Liver (tissue), 9 donors: ENCODE measurements around the gene GSAP. TPM values are rescaled to one million over a fixed set of nuclear protein-coding genes. Genes with fewer than 3 reads are reported as not detected.

ENCODE experiments used
- DNase-seq: peaks from one replicate; pipeline ENCODE4 v3.0.0-alpha.2; 2017; ENCODE audit warnings: low spot score
- H3K27ac ChIP-seq, 2 donors: one replicate each; pipeline ENCODE4 v1.7.0; 2013; ENCODE audit warnings: inconsistent platforms in 2 of 2, low read length in 2 of 2, control low read depth in 1 of 2, low read depth in 1 of 2, mild to moderate bottlenecking in 1 of 2
- H3K27me3 ChIP-seq, 4 donors: one replicate each; pipeline versions ENCODE4 v1.6.1 to v1.7.0; 2013; ENCODE audit warnings: low read length in 3 of 4, inconsistent platforms in 1 of 4, mild to moderate bottlenecking in 1 of 4, moderate library complexity in 1 of 4; ENCODE audit not compliant: control insufficient read depth in 4 of 4, insufficient read depth in 4 of 4
- H3K36me3 ChIP-seq, 4 donors: one replicate each; pipeline versions ENCODE4 v1.6.1 to v1.7.0; 2013; ENCODE audit warnings: low read length in 3 of 4, mild to moderate bottlenecking in 3 of 4, low read depth in 1 of 4, moderate library complexity in 1 of 4; ENCODE audit not compliant: control insufficient read depth in 4 of 4, insufficient read depth in 3 of 4
- H3K4me1 ChIP-seq, 4 donors: one replicate each; pipeline versions ENCODE4 v1.6.1 to v1.7.0; 2013; ENCODE audit warnings: low read length in 3 of 4, mild to moderate bottlenecking in 3 of 4, moderate library complexity in 1 of 4; ENCODE audit not compliant: control insufficient read depth in 4 of 4, insufficient read depth in 4 of 4
- H3K4me3 ChIP-seq, 3 donors: one replicate each; pipeline versions ENCODE4 v1.6.1 to v1.7.0; 2013; ENCODE audit warnings: low read length in 3 of 3, control low read depth in 1 of 3, low read depth in 1 of 3, mild to moderate bottlenecking in 1 of 3
- H3K9ac ChIP-seq, 2 donors: one replicate each; pipeline ENCODE4 v1.7.0; 2013; ENCODE audit warnings: low read length in 2 of 2, mild to moderate bottlenecking in 2 of 2, moderate library complexity in 2 of 2, control low read depth in 1 of 2, low read depth in 1 of 2
- H3K9me3 ChIP-seq, 4 donors: one replicate each; pipeline versions ENCODE4 v1.6.1 to v1.7.0; 2013; ENCODE audit warnings: low read length in 3 of 4; ENCODE audit not compliant: control insufficient read depth in 4 of 4
- EGR1 ChIP-seq, 2 donors: IDR thresholded peaks; 2 replicates each; pipeline ENCODE4 v1.6.1; 2016 to 2018; ENCODE audit warnings: antibody characterized with exemption in 2 of 2, low read depth in 2 of 2
- FOXA1 ChIP-seq: IDR thresholded peaks from 2 replicates; pipeline ENCODE4 v1.6.1; 2016; ENCODE audit warnings: antibody characterized with exemption
- FOXA2 ChIP-seq: IDR thresholded peaks from 2 replicates; pipeline ENCODE4 v1.6.1; 2016; ENCODE audit warnings: antibody characterized with exemption
- GABPA ChIP-seq, 2 donors: IDR thresholded peaks in 1 of 2; conservative IDR thresholded peaks in 1 of 2; 2 replicates each; pipeline ENCODE4 v1.6.1; 2016; ENCODE audit warnings: antibody characterized with exemption in 2 of 2, mild to moderate bottlenecking in 1 of 2, moderate library complexity in 1 of 2
- HNF4A ChIP-seq, 2 donors: conservative IDR thresholded peaks; 2 replicates each; pipeline ENCODE4 v1.6.1; 2016; ENCODE audit warnings: antibody characterized with exemption in 2 of 2, mild to moderate bottlenecking in 2 of 2
- HNF4G ChIP-seq: IDR thresholded peaks from 2 replicates; pipeline ENCODE4 v1.6.1; 2016; ENCODE audit warnings: antibody characterized with exemption
- JUND ChIP-seq, 2 donors: IDR thresholded peaks; 2 replicates each; pipeline ENCODE4 v1.6.1; 2016; ENCODE audit warnings: antibody characterized with exemption in 2 of 2
- NR2F2 ChIP-seq: IDR thresholded peaks from 2 replicates; pipeline ENCODE4 v1.6.1; 2016; ENCODE audit warnings: antibody characterized with exemption
- RAD21 ChIP-seq, 2 donors: IDR thresholded peaks; 2 replicates each; pipeline ENCODE4 v1.6.1; 2016; ENCODE audit warnings: antibody characterized with exemption in 2 of 2, mild to moderate bottlenecking in 2 of 2
- RXRA ChIP-seq, 2 donors: IDR thresholded peaks; 2 replicates each; pipeline ENCODE4 v1.6.1; 2017 to 2018; ENCODE audit warnings: antibody characterized with exemption in 2 of 2, mild to moderate bottlenecking in 1 of 2
- SP1 ChIP-seq: IDR thresholded peaks from 2 replicates; pipeline ENCODE4 v1.6.1; 2018; ENCODE audit warnings: antibody characterized with exemption, mild to moderate bottlenecking
- TAF1 ChIP-seq: conservative IDR thresholded peaks from 2 replicates; pipeline ENCODE4 v1.6.1; 2016; ENCODE audit warnings: antibody characterized with exemption, mild to moderate bottlenecking
- YY1 ChIP-seq: IDR thresholded peaks from 2 replicates; pipeline ENCODE4 v1.6.1; 2016; ENCODE audit warnings: antibody characterized with exemption, mild to moderate bottlenecking
- WGBS: extraction: QIAGEN DNeasy Blood & Tissue Kit; methylation state at CpG from one replicate; pipeline ENCODE4 v1.1.7; 2013; 5-methylcytosine and 5-hydroxymethylcytosine counted together
- polyA plus RNA-seq, 2 donors: library from polyadenylated mRNA; stranded (reverse) in 1 of 2; unstranded in 1 of 2; fragments of 200-250 nt in 1 of 2; fragments of >200 nt in 1 of 2; fragmentation: Nextera tagmentation in 1 of 2; extraction: Ambion mirVana in 1 of 2; gene quantifications; one replicate each; pipeline versions ENCODE4 v1.2.1 to v1.2.3, GENCODE V29; 2013 to 2015
- total RNA-seq, 2 donors: library from RNA; depleted of rRNA; stranded (reverse); fragments of >200 nt; gene quantifications; one replicate each; pipeline ENCODE4 v1.2.3, GENCODE V29; 2014
- TF ChIP-seq, protein P1 (sequence below): IDR thresholded peaks from 2 replicates; pipeline ENCODE4 v1.6.1; 2016; ENCODE audit warnings: antibody characterized with exemption
- TF ChIP-seq, protein P2 (sequence below): IDR thresholded peaks from 2 replicates; pipeline ENCODE4 v1.6.1; 2016; ENCODE audit warnings: antibody characterized with exemption
- TF ChIP-seq, protein P3 (sequence below): fragments of 150-350 bp; IDR thresholded peaks from 2 replicates; pipeline ENCODE4 v1.5.1; 2017; ENCODE audit warnings: improper control_type of control experiment, low read depth, low read length; ENCODE audit not compliant: missing input control
- TF ChIP-seq, protein P4 (sequence below): IDR thresholded peaks from 2 replicates; pipeline ENCODE4 v1.6.1; 2016; ENCODE audit warnings: antibody characterized with exemption
- donor health status: healthy.
- donor health status: healthy.
- donor health status: healthy.
- donor health status: healthy.
- donor health status: healthy.

GSAP gene
- total and polyA plus RNA-seq, 4 donors, result 4.1 to 30.9 (median 17.7) TPM

DNA sequence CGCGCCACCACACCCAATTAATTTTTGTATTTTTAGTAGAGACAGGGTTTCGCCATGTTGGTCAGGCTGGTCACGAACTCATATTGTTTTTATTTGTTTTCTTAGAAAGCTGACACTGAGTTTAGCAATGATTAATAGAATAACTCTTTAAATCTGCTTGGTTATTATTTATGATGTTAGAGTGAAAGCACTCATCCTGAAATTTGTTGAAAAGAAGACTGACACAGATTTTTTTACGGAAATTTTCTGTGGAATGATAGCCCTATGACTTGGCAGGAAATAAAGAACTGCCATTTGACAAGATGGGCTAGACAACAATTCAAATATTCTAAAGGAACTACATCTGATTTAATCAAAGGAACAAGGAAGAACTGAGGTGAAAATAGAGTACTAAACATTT is 4.3 kb upstream of the GSAP start:
- Histone ChIP-seq H3K9me3 (no peaks in the 10 kb centered on the region), H3K27ac (no peak overlapping the region), H3K36me3 (no peaks in the 10 kb centered on the region), H3K4me3 (no peak overlapping the region), H3K27me3 (no peaks in the 10 kb centered on the region), H3K4me1 (peaks cover 0 to 9% (median 5%) of the 10 kb centered on the region in 4 donors), H3K9ac (no peak overlapping the region)
- WGBS, result 89% methylated on average over 5 of the region's 5 CpGs
- DNase-seq, result no peak
- TF ChIP-seq RXRA (IDR thresholded peaks at IDR 0.05), result no peak
- no peak for TF ChIP-seq EGR1 (IDR thresholded peaks at IDR 0.05; ENCODE audit: low read depth in 2 of 2)
- no peak for TF ChIP-seq TAF1
- TF ChIP-seq, protein P1, sequence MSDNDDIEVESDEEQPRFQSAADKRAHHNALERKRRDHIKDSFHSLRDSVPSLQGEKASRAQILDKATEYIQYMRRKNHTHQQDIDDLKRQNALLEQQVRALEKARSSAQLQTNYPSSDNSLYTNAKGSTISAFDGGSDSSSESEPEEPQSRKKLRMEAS, result no peak
- TF ChIP-seq SP1, result no peak
- no peak for TF ChIP-seq HNF4G
- TF ChIP-seq, protein P2, sequence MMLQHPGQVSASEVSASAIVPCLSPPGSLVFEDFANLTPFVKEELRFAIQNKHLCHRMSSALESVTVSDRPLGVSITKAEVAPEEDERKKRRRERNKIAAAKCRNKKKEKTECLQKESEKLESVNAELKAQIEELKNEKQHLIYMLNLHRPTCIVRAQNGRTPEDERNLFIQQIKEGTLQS, result no peak
- no peak for TF ChIP-seq FOXA1
- TF ChIP-seq GABPA (IDR thresholded peaks at IDR 0.05 in 1 of 2, conservative IDR thresholded peaks at IDR 0.05 in 1 of 2), result no peak
- TF ChIP-seq YY1, result no peak
- TF ChIP-seq RAD21 (IDR thresholded peaks at IDR 0.05), result no peak
- no peak for TF ChIP-seq NR2F2

DNA sequence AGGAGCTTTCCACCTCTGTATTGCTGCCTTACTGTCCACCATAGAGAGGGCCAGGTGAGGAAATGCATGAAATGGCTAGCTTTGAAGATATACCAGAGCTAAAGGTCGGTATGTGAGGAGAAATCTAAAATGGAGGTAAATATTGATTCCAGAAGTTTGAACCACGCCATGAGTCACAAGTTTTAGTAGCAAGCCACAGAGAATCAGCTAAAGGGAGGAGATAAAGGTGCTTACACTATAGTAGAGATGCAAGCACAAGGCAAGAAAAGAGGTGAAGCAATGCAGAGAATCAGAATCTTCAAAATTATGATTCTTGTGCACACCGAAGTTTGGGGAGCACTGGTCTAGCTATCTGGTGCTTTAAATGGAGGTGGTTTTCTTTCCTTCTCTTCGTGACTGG is 3.0 kb upstream of the GSAP start:
- Histone ChIP-seq H3K9ac (no peak overlapping the region), H3K9me3 (no peaks in the 10 kb centered on the region), H3K4me3 (no peak overlapping the region), H3K27me3 (no peaks in the 10 kb centered on the region), H3K4me1 (peaks cover 0 to 22% (median 10%) of the 10 kb centered on the region in 4 donors), H3K27ac (no peak overlapping the region), H3K36me3 (no peaks in the 10 kb centered on the region)
- DNase-seq, result no peak
- no peak for TF ChIP-seq SP1
- TF ChIP-seq, protein P3, sequence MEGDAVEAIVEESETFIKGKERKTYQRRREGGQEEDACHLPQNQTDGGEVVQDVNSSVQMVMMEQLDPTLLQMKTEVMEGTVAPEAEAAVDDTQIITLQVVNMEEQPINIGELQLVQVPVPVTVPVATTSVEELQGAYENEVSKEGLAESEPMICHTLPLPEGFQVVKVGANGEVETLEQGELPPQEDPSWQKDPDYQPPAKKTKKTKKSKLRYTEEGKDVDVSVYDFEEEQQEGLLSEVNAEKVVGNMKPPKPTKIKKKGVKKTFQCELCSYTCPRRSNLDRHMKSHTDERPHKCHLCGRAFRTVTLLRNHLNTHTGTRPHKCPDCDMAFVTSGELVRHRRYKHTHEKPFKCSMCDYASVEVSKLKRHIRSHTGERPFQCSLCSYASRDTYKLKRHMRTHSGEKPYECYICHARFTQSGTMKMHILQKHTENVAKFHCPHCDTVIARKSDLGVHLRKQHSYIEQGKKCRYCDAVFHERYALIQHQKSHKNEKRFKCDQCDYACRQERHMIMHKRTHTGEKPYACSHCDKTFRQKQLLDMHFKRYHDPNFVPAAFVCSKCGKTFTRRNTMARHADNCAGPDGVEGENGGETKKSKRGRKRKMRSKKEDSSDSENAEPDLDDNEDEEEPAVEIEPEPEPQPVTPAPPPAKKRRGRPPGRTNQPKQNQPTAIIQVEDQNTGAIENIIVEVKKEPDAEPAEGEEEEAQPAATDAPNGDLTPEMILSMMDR, result no peak
- TF ChIP-seq FOXA1, result no peak
- TF ChIP-seq FOXA2, result no peak
- TF ChIP-seq, protein P2, result no peak
- no peak for TF ChIP-seq GABPA (IDR thresholded peaks at IDR 0.05 in 1 of 2, conservative IDR thresholded peaks at IDR 0.05 in 1 of 2)
- TF ChIP-seq RAD21 (IDR thresholded peaks at IDR 0.05), result no peak
- TF ChIP-seq EGR1 (IDR thresholded peaks at IDR 0.05; ENCODE audit: low read depth in 2 of 2), result no peak
- TF ChIP-seq YY1, result no peak
- WGBS, result 89% methylated on average over 4 of the region's 4 CpGs

DNA sequence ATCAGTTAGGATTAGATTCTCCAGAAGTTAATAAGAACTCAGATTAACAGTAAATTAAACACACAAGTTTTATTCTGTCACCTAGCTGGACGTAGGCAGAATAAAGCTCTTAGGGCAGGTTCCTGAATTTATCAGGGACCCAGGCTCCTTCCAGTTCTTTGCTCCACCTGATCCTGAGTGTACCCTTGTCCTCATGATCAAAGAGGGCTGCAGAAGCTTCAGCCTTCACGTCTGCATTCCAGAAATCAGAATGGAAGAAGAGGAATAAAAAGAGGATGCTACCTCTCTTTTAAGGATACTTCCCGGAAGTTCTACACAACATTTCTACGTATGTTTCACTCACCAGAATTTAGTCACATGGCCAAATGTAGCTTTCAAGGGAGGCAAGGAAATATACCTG is 1.7 kb upstream of the GSAP start:
- Histone ChIP-seq H3K27me3 (no peaks in the 10 kb centered on the region), H3K4me1 (peaks cover 0 to 30% (median 10%) of the 10 kb centered on the region in 4 donors), H3K4me3 (no peak overlapping the region), H3K9ac (no peak overlapping the region), H3K27ac (no peak overlapping the region), H3K9me3 (no peaks in the 10 kb centered on the region), H3K36me3 (no peaks in the 10 kb centered on the region)
- 95% methylated on average over 4 of the region's 4 CpGs for WGBS
- DNase-seq, result no peak
- TF ChIP-seq JUND (IDR thresholded peaks at IDR 0.05), result no peak
- TF ChIP-seq RAD21 (IDR thresholded peaks at IDR 0.05), result no peak
- TF ChIP-seq SP1, result no peak
- TF ChIP-seq HNF4G, result no peak
- no peak for TF ChIP-seq RXRA (IDR thresholded peaks at IDR 0.05)
- no peak for TF ChIP-seq FOXA2
- TF ChIP-seq, protein P1, result no peak
- TF ChIP-seq EGR1 (IDR thresholded peaks at IDR 0.05; ENCODE audit: low read depth in 2 of 2), result no peak
- TF ChIP-seq GABPA (IDR thresholded peaks at IDR 0.05 in 1 of 2, conservative IDR thresholded peaks at IDR 0.05 in 1 of 2), result no peak
- TF ChIP-seq YY1, result no peak
- TF ChIP-seq TAF1, result no peak
- TF ChIP-seq FOXA1, result no peak
- TF ChIP-seq, protein P2, result no peak
- TF ChIP-seq, protein P3, result no peak
- no peak for TF ChIP-seq HNF4A (conservative IDR thresholded peaks at IDR 0.05)
- TF ChIP-seq, protein P4, sequence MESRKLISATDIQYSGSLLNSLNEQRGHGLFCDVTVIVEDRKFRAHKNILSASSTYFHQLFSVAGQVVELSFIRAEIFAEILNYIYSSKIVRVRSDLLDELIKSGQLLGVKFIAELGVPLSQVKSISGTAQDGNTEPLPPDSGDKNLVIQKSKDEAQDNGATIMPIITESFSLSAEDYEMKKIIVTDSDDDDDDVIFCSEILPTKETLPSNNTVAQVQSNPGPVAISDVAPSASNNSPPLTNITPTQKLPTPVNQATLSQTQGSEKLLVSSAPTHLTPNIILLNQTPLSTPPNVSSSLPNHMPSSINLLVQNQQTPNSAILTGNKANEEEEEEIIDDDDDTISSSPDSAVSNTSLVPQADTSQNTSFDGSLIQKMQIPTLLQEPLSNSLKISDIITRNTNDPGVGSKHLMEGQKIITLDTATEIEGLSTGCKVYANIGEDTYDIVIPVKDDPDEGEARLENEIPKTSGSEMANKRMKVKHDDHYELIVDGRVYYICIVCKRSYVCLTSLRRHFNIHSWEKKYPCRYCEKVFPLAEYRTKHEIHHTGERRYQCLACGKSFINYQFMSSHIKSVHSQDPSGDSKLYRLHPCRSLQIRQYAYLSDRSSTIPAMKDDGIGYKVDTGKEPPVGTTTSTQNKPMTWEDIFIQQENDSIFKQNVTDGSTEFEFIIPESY, result no peak
